Measurements from ENCODE around the gene ADAMTS4.

DNA sequence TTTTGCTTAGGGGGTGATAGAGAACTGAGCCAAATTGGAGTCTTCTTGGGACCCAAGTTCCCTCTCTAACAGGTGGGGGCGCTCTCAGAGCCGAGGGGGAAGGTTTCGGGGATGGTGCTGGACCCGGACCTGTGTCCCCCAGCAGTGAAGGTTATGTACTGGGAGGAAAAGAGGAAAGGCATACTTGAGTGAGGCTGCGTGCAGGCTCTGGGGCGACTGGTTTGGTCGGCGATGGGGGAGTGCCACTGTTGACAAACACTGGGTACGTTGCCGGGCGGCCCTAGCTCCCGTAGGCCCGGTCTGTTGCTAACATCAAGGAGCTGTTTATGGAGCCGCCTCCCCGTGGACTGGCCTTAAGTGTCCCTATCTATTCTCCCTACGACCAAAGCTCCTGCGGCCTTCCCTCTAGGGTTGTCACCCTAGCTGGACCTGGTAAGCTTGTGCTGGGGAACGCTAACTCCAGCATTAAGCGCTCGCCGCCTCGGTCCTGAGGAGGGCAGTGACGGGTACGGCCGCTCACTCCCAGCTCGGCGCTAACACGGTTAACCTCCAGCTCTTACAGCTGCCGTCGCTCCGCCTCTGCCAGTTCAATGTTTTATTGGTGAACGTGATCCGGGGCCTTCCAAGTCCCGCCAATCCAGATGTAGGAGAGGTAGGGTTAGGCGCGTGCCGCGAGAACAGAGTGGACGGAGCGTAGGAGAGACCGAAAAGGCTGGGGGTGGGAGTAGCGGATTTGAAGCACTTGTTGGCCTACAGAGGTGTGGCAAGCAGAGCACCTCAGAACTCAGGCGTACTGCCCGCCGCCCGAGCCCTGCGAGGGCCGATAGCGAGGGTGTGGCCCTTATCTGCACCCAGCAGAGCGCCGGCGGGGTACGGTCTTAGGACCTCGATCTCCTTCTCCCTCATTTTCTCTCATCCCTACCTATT lies 32.8 kb downstream of the ADAMTS4 start, which contains the start of gene PPOX:
- TF ChIP-seq, protein P1, sequence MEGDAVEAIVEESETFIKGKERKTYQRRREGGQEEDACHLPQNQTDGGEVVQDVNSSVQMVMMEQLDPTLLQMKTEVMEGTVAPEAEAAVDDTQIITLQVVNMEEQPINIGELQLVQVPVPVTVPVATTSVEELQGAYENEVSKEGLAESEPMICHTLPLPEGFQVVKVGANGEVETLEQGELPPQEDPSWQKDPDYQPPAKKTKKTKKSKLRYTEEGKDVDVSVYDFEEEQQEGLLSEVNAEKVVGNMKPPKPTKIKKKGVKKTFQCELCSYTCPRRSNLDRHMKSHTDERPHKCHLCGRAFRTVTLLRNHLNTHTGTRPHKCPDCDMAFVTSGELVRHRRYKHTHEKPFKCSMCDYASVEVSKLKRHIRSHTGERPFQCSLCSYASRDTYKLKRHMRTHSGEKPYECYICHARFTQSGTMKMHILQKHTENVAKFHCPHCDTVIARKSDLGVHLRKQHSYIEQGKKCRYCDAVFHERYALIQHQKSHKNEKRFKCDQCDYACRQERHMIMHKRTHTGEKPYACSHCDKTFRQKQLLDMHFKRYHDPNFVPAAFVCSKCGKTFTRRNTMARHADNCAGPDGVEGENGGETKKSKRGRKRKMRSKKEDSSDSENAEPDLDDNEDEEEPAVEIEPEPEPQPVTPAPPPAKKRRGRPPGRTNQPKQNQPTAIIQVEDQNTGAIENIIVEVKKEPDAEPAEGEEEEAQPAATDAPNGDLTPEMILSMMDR (IDR thresholded peaks at IDR 0.05): peak in 4 of 7 experiments; percentile 8 to 37 (median 17)
- TF ChIP-seq POLR2A (IDR thresholded peaks at IDR 0.05): no peak
- TF ChIP-seq POLR2AphosphoS5 (IDR thresholded peaks at IDR 0.05): peak; percentile 57 to 91 (median 81)
- no peak for TF ChIP-seq EP300 (IDR thresholded peaks at IDR 0.05)
